GM12878 (cell line): ENCODE data around the gene PPP2R5C. TPM values are rescaled to one million over a fixed set of nuclear protein-coding genes. Genes with fewer than 3 reads are reported as not detected.

ENCODE experiments used
- ATAC-seq: fragments of 200-7000 bp; cut with Tn5 transposase; 3 replicates; pipeline ENCODE4 v1.9.1; 2020; ENCODE audit warnings: mild to moderate bottlenecking, moderate library complexity
- BruUV-seq: library from RNA; stranded (reverse); fragments of 400-500 nt; replicated peaks from 2 replicates; lab custom pipeline; 2021; lab: Mats Ljungman, UMichigan
- CTCF ChIA-PET: fragments of 300-600 bp; sonication (Branson Sonifier 250); formaldehyde crosslinking; extraction: SDS; loops from one replicate; lab custom pipeline; 2021; ENCODE audit warnings: inconsistent platforms; lab: Yijun Ruan, JAX
- POLR2A ChIA-PET: fragments of 350-600 bp; formaldehyde crosslinking; extraction: SDS; loops from one replicate; lab custom pipeline; 2021; ENCODE audit warnings: inconsistent platforms; lab: Charles Lee
- RAD21 ChIA-PET: fragments of 300-600 bp; sonication (Branson Sonifier 250); formaldehyde crosslinking; loops from one replicate; lab custom pipeline; 2023; ENCODE audit warnings: antibody characterized with exemption; ENCODE audit not compliant: unreplicated experiment; lab: Charles Lee
- SMC1A ChIA-PET: fragments of 300-600 bp; sonication (Branson Sonifier 250); formaldehyde crosslinking; loops from one replicate; lab custom pipeline; 2023; ENCODE audit not compliant: unreplicated experiment, uncharacterized antibody; lab: Charles Lee
- DNase-seq: peaks from one replicate; pipeline ENCODE4 v3.0.0-alpha.2; 2011; ENCODE audit warnings: low read depth, low spot score
- FAIRE-seq: peaks from 3 replicates; lab custom pipeline; 2011; peaks lifted over from hg19 to GRCh38; lab: Jason Lieb, UNC
- H2AFZ ChIP-seq: 2 replicates; pipeline ENCODE4 v1.6.0; 2011; ENCODE audit warnings: low read depth, low read length, control low read depth; ENCODE audit not compliant: control insufficient read depth
- H3K27ac ChIP-seq: 2 replicates; pipeline ENCODE4 v1.5.1; 2011; ENCODE audit warnings: control low read depth; ENCODE audit not compliant: control insufficient read depth, insufficient read depth
- H3K27me3 ChIP-seq, 2 experiments: replicated peaks in 1 of 2; 2 replicates each; pipeline versions ENCODE4 v1.6.0 to v1.6.1; 2011; ENCODE audit warnings: low read length in 1 of 2; ENCODE audit not compliant: control insufficient read depth in 2 of 2, insufficient read depth in 2 of 2
- H3K36me3 ChIP-seq, 2 experiments: 2 replicates each; pipeline ENCODE4 v1.5.1; 2011; ENCODE audit warnings: low read length in 1 of 2; ENCODE audit not compliant: control insufficient read depth in 2 of 2, insufficient read depth in 2 of 2
- H3K4me1 ChIP-seq: 2 replicates; pipeline ENCODE4 v1.6.1; 2011; ENCODE audit warnings: mild to moderate bottlenecking, low read length, moderate library complexity, mixed read lengths; ENCODE audit not compliant: control insufficient read depth, insufficient read depth
- H3K4me2 ChIP-seq: 2 replicates; pipeline ENCODE4 v1.6.0; 2011; ENCODE audit warnings: control low read depth; ENCODE audit not compliant: control insufficient read depth, insufficient read depth
- H3K4me3 ChIP-seq: fragments of 200-600 bp; sonication (generic); 2 replicates; pipeline ENCODE4 v1.5.1; 2016
- H3K79me2 ChIP-seq: 2 replicates; pipeline ENCODE4 v1.6.0; 2011; ENCODE audit warnings: low read length; ENCODE audit not compliant: control insufficient read depth, insufficient read depth
- H3K9ac ChIP-seq: 2 replicates; pipeline ENCODE4 v1.8.0; 2011; ENCODE audit warnings: low read length, control low read depth, mixed read lengths; ENCODE audit not compliant: control insufficient read depth, insufficient read depth
- H3K9me3 ChIP-seq: replicated peaks from 3 replicates; pipeline ENCODE4 v1.5.1; 2011; ENCODE audit warnings: mild to moderate bottlenecking, low read length; ENCODE audit not compliant: control insufficient read depth, insufficient read depth
- H4K20me1 ChIP-seq: 2 replicates; pipeline ENCODE4 v1.6.0; 2011; ENCODE audit not compliant: control insufficient read depth, insufficient read depth
- BACH1 ChIP-seq: fragments of 450-650 bp; IDR thresholded peaks from 2 replicates; pipeline ENCODE4 v1.6.1; 2017; ENCODE audit warnings: mild to moderate bottlenecking, borderline replicate concordance
- CREB1 ChIP-seq: IDR thresholded peaks from 2 replicates; pipeline ENCODE4 v1.6.1; 2012; ENCODE audit warnings: low read depth, mild to moderate bottlenecking, inconsistent platforms
- EGR1 ChIP-seq, 2 experiments: IDR thresholded peaks; 1 replicate in 1 of 2; 2 replicates in 1 of 2; pipeline ENCODE4 v1.6.1; 2011 to 2012; ENCODE audit warnings: low read depth in 2 of 2, low read length in 2 of 2, borderline replicate concordance in 1 of 2, mild to moderate bottlenecking in 1 of 2, moderate library complexity in 1 of 2
- IKZF1 ChIP-seq: fragments of 450-650 bp; conservative IDR thresholded peaks from 2 replicates; pipeline ENCODE4 v1.6.1; 2017; ENCODE audit warnings: antibody characterized with exemption, mild to moderate bottlenecking
- KAT2A ChIP-seq: conservative IDR thresholded peaks from 2 replicates; pipeline ENCODE4 v1.6.1; 2011; ENCODE audit warnings: low read depth, low read length; ENCODE audit not compliant: control insufficient read depth
- NR2C1 ChIP-seq: fragments of 450-650 bp; IDR thresholded peaks from 2 replicates; pipeline ENCODE4 v1.6.1; 2017; ENCODE audit warnings: antibody characterized with exemption, mild to moderate bottlenecking, moderate library complexity
- NRF1 ChIP-seq: conservative IDR thresholded peaks from 2 replicates; pipeline ENCODE4 v1.6.1; 2011; ENCODE audit warnings: mild to moderate bottlenecking, low read depth, low read length, improper control_type of control experiment
- POLR2AphosphoS2 ChIP-seq: IDR thresholded peaks from 2 replicates; pipeline ENCODE4 v1.6.1; 2011; ENCODE audit warnings: low read depth, mild to moderate bottlenecking, low read length, improper control_type of control experiment, moderate library complexity
- SIX5 ChIP-seq: IDR thresholded peaks from 2 replicates; pipeline ENCODE4 v1.6.1; 2011; ENCODE audit warnings: mild to moderate bottlenecking, low read depth, low read length, moderate library complexity; ENCODE audit not compliant: severe bottlenecking
- SP1 ChIP-seq: IDR thresholded peaks from one replicate; pipeline ENCODE4 v1.6.1; 2011; ENCODE audit warnings: low read depth, low read length
- TAF1 ChIP-seq: IDR thresholded peaks from 2 replicates; pipeline ENCODE4 v1.6.1; 2011; ENCODE audit warnings: mild to moderate bottlenecking, low read depth, low read length, borderline replicate concordance
- TCF12 ChIP-seq: IDR thresholded peaks from 2 replicates; pipeline ENCODE4 v1.6.1; 2011; ENCODE audit warnings: low read depth, mild to moderate bottlenecking, low read length
- TCF7 ChIP-seq: IDR thresholded peaks from 2 replicates; pipeline ENCODE4 v1.6.1; 2014; ENCODE audit warnings: antibody characterized with exemption, borderline replicate concordance
- ZNF217 ChIP-seq: fragments of 450-650 bp; IDR thresholded peaks from 2 replicates; pipeline ENCODE4 v1.6.1; 2017; ENCODE audit warnings: antibody characterized with exemption, mild to moderate bottlenecking
- WGBS: methylation state at CpG from one replicate; pipeline ENCODE4 v1.1.6; 2016; ENCODE audit warnings: low lambda C conversion rate; ENCODE audit not compliant: insufficient replicate concordance, insufficient coverage; ENCODE audit errors: missing lambda C conversion rate; 5-methylcytosine and 5-hydroxymethylcytosine counted together
- in situ Hi-C: fragments of 300-500 bp; cut with MboI; formaldehyde crosslinking; loops from 9 replicates; pipeline ENCODE4 v1.14.3; 2018; ENCODE audit warnings: mixed read lengths
- intact Hi-C: fragments of 100-400 bp; cut with micrococcal nuclease; formaldehyde crosslinking; loops from one replicate; pipeline ENCODE4 v1.14.2; 2022; ENCODE audit not compliant: unreplicated experiment
- polyA plus RNA-seq, 11 experiments: library from polyadenylated mRNA; depleted of rRNA in 4 of 11; unstranded in 6 of 11; stranded (reverse) in 5 of 11; fragments of >200 nt; fragmentation: Nextera tagmentation in 4 of 11; fragmentation: Illumina TruSeq in 1 of 11; extraction: Ambion mirVana in 4 of 11; extraction: Trizol in 1 of 11; gene quantifications; 1 replicate in 1 of 11; 2 replicates in 10 of 11; pipeline versions ENCODE4 v1.2.1 to v1.2.3, GENCODE V29; 2011 to 2016; ENCODE audit warnings: inconsistent platforms in 2 of 11, missing spikeins in 2 of 11, low read depth in 1 of 11
- total RNA-seq, 4 experiments: library from RNA; depleted of rRNA in 3 of 4; stranded (reverse); fragments of >200 nt in 3 of 4; fragmentation: Illumina TruSeq in 1 of 4; extraction: Trizol in 1 of 4; gene quantifications; 2 replicates each; pipeline versions ENCODE4 v1.2.1 to v1.2.3, GENCODE V29; 2013 to 2021
- TF ChIP-seq, protein P1 (sequence below): fragments of 450-650 bp; IDR thresholded peaks from 2 replicates; pipeline ENCODE4 v1.6.1; 2014; ENCODE audit warnings: mild to moderate bottlenecking
- TF ChIP-seq, protein P2 (sequence below): IDR thresholded peaks from 2 replicates; pipeline ENCODE4 v1.6.1; 2012; ENCODE audit warnings: improper control_type of control experiment, low read depth, low read length; ENCODE audit not compliant: insufficient replicate concordance

PPP2R5C gene
- total and polyA plus RNA-seq, 10 of the 15 experiments (the other 5 are each of a cell fraction or from before 2014, with no cell fraction given): 106 to 199 (median 144) TPM

DNA sequence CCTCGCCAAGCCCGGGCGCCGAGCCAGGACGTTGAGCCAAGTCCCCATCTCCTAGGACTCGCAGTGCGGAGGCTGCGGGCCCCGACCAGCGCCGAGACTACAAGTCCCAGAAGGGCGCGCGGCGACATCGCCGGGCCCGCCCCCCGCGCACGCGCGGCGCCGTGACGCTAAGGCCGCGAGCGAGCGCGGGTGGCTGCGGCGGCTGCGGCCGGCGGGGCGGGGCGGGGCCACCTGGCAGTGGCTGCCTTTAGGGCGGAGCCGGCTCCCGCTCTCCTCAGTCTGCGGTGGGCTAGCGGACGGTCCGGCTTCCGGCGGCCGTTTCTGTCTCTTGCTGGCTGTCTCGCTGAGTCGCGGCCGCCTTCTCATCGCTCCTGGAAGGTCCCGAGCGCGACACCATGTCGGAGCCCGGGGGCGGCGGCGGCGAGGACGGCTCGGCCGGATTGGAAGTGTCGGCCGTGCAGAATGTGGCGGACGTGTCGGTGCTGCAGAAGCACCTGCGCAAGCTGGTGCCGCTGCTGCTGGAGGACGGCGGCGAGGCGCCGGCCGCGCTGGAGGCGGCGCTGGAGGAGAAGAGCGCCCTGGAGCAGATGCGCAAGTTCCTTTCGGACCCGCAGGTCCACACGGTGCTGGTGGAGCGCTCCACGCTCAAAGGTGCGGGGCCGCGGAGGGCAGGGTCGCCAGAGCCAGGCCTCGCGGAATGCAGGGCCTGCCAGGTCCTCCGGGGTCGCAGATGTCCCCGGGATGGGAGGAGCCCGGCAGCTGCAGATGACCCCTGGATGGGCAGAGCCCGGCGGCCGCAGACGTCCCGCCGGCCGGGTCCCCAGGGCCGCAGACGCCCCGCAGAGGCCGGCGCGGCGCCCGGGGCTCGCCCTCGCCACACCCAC lies 203.0 kb downstream of the PPP2R5C start, which contains the start of gene DYNC1H1:
TSS of gene DYNC1H1 (plus strand) at position 277 of the 884 bp plus-strand sequence. CDS start at position 396, 119 bp downstream.
- ATAC-seq (peak; percentile 87), DNase-seq (peak; percentile 27), FAIRE-seq (no peak)
- under 1% methylated on average over 78 of the region's 115 CpGs for WGBS
- H3K9ac ChIP-seq: peak within 1 kb of the TSS; percentile 91
- ChIA-PET CTCF (interaction anchor here (0.5 to 7.8 kb wide), 9 partner anchors 10 to 352 kb away, joined by 3 to 58 read pairs (median 3); no protein-coding TSS in a partner anchor), RAD21 (interaction anchor here (0.7 to 4.9 kb wide), 7 partner anchors 27 to 839 kb away, joined by 3 to 33 read pairs (median 4); partner anchors contain the start of gene MOK), POLR2A (interaction anchor here (0.8 to 1.6 kb wide), 5 partner anchors 27 to 155 kb away, joined by 3 to 6 read pairs (median 5); no protein-coding TSS in a partner anchor), SMC1A (interaction anchor here (0.8 to 7.5 kb wide), 7 partner anchors 29 to 340 kb away, joined by 3 to 67 read pairs (median 4); partner anchors contain the start of gene MOK)
- H3K4me1 ChIP-seq: peaks cover 4% of the 10 kb centered on the region
- peaks cover 36% of the 10 kb centered on the region for H3K79me2 ChIP-seq
- intact Hi-C loops (loop anchor here (2.0 to 10.0 kb wide), 4 partner anchors 16 to 550 kb away; no protein-coding TSS in a partner anchor), in situ Hi-C loops (loop anchor here (5.0 to 10.0 kb wide), 3 partner anchors 133 to 550 kb away; partner anchors contain the start of gene ZNF839)
- H3K27me3 ChIP-seq: no peaks in the 10 kb centered on the region
- H3K27ac ChIP-seq: peak within 1 kb of the TSS; percentile 78
- no peaks in the 10 kb centered on the region; the same call in 1 of the 2 replicates for H4K20me1 ChIP-seq
- H3K36me3 ChIP-seq: no peaks in the 10 kb centered on the region
- H3K4me3 ChIP-seq: peak within 1 kb of the TSS; percentile 79
- peak within 1 kb of the TSS; percentile 85 for H3K4me2 ChIP-seq
- H3K9me3 ChIP-seq: no peaks in the 10 kb centered on the region
- BruUV-seq: no TSS peak
- peak within 1 kb of the TSS; percentile 83 for H2AFZ ChIP-seq
- TF ChIP-seq EGR1 (IDR thresholded peaks at IDR 0.05; ENCODE audit: borderline replicate concordance in 1 of 2, low read depth in 2 of 2, low read length in 2 of 2) (peak; percentile 13 to 93; a peak in 2 of 3 replicates), IKZF1 (peak; percentile 92), ZNF217 (0 out of 2 replicates have a peak, but pooled peaks have one; percentile 13), TCF12 (peak; percentile 69; the same call in 1 of the 2 replicates), CREB1 (peak; percentile 78; the same call in 1 of the 2 replicates), TCF7 (no peak), NRF1 (peak; percentile 61), SIX5 (peak; percentile 85), BACH1 (peak; percentile 48; the same call in 1 of the 2 replicates), KAT2A (no peak), TAF1 (peak; percentile 70; the same call in 1 of the 2 replicates), POLR2AphosphoS2 (peak; percentile 77), NR2C1 (peak; percentile 64), SP1 (peak; percentile 76)
- TF ChIP-seq, protein P1, sequence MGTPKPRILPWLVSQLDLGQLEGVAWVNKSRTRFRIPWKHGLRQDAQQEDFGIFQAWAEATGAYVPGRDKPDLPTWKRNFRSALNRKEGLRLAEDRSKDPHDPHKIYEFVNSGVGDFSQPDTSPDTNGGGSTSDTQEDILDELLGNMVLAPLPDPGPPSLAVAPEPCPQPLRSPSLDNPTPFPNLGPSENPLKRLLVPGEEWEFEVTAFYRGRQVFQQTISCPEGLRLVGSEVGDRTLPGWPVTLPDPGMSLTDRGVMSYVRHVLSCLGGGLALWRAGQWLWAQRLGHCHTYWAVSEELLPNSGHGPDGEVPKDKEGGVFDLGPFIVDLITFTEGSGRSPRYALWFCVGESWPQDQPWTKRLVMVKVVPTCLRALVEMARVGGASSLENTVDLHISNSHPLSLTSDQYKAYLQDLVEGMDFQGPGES: 0 out of 2 replicates have a peak, but pooled peaks have one; percentile 56
- TF ChIP-seq, protein P2, sequence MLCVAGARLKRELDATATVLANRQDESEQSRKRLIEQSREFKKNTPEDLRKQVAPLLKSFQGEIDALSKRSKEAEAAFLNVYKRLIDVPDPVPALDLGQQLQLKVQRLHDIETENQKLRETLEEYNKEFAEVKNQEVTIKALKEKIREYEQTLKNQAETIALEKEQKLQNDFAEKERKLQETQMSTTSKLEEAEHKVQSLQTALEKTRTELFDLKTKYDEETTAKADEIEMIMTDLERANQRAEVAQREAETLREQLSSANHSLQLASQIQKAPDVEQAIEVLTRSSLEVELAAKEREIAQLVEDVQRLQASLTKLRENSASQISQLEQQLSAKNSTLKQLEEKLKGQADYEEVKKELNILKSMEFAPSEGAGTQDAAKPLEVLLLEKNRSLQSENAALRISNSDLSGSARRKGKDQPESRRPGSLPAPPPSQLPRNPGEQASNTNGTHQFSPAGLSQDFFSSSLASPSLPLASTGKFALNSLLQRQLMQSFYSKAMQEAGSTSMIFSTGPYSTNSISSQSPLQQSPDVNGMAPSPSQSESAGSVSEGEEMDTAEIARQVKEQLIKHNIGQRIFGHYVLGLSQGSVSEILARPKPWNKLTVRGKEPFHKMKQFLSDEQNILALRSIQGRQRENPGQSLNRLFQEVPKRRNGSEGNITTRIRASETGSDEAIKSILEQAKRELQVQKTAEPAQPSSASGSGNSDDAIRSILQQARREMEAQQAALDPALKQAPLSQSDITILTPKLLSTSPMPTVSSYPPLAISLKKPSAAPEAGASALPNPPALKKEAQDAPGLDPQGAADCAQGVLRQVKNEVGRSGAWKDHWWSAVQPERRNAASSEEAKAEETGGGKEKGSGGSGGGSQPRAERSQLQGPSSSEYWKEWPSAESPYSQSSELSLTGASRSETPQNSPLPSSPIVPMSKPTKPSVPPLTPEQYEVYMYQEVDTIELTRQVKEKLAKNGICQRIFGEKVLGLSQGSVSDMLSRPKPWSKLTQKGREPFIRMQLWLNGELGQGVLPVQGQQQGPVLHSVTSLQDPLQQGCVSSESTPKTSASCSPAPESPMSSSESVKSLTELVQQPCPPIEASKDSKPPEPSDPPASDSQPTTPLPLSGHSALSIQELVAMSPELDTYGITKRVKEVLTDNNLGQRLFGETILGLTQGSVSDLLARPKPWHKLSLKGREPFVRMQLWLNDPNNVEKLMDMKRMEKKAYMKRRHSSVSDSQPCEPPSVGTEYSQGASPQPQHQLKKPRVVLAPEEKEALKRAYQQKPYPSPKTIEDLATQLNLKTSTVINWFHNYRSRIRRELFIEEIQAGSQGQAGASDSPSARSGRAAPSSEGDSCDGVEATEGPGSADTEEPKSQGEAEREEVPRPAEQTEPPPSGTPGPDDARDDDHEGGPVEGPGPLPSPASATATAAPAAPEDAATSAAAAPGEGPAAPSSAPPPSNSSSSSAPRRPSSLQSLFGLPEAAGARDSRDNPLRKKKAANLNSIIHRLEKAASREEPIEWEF: no peak
